ENCODE measurements around the gene IDH3B. TPM values are rescaled to one million over a fixed set of nuclear protein-coding genes. Genes with fewer than 3 reads are reported as not detected.

The IDH3B gene
- total RNA-seq, 2 experiments from 2014 or later: 95.6 to 99.1 TPM

Small RNAs within 50 kb of the gene (microRNA-seq; reads per million reads assigned to microRNA genes)
- gene MIR1292 (ENCODE audit: borderline microRNAs expressed, borderline number of aligned reads, borderline replicate concordance): 58.9 reads per million, percentile 59 among the genes with 10 or more reads in this experiment

Other genes with a start within 250 kb of the IDH3B start
- gene SNRPB, start 193.4 kb downstream of the IDH3B start, total RNA-seq: 100 to 1,000 TPM; 452 TPM
- gene ZNF343, start 155.3 kb downstream of the IDH3B start, total RNA-seq: 1 to 10 TPM; 6.8 to 6.9 TPM
- gene TMC2, start 127.6 kb downstream of the IDH3B start, total RNA-seq: not detected
- 100 to 1,000 TPM; 402 to 408 TPM for gene NOP56, start 11.6 kb downstream of the IDH3B start, total RNA-seq
- 1 to 10 TPM; 5.9 to 6.6 TPM for gene EBF4, start 28.6 kb upstream of the IDH3B start, total RNA-seq
- 1 to 10 TPM; 2.3 to 2.9 TPM for gene CPXM1, start 136.4 kb upstream of the IDH3B start, total RNA-seq
- not detected for gene C20orf141, start 150.8 kb upstream of the IDH3B start, total RNA-seq
- gene TMEM239, start 152.1 kb upstream of the IDH3B start, total RNA-seq: not detected
- gene PCED1A, start 176.4 kb upstream of the IDH3B start, total RNA-seq: 10 to 100 TPM; 37.0 to 40.0 TPM
- gene VPS16, start 176.5 kb upstream of the IDH3B start, total RNA-seq: 10 to 100 TPM; 51.2 to 53.0 TPM
- gene PTPRA, start 209.3 kb upstream of the IDH3B start, total RNA-seq: 10 to 100 TPM; 61.1 to 62.8 TPM

All from activated CD4-positive, alpha-beta memory T cell treated with anti-CD3 and anti-CD28 coated beads for 36 hours (primary cell).